Thyroid gland (tissue), 4 donors: ENCODE results near the gene FOLR1.

Source experiments
- POLR2A ChIP-seq, 2 donors: fragments of 450-650 bp; IDR thresholded peaks; one replicate each; pipeline ENCODE4 v1.6.1; 2017; ENCODE audit warnings: antibody characterized with exemption in 2 of 2, mild to moderate bottlenecking in 2 of 2, moderate library complexity in 1 of 2
- TF ChIP-seq, protein P1 (sequence below), 6 experiments: fragments of 200-600 bp in 3 of 6; fragments of 450-650 bp in 3 of 6; sonication (generic) in 3 of 6; IDR thresholded peaks; one replicate each; pipeline ENCODE4 v1.5.1; 2016 to 2019; ENCODE audit warnings: antibody characterized with exemption in 6 of 6, mild to moderate bottlenecking in 2 of 6, inconsistent platforms in 1 of 6, moderate library complexity in 1 of 6

DNA sequence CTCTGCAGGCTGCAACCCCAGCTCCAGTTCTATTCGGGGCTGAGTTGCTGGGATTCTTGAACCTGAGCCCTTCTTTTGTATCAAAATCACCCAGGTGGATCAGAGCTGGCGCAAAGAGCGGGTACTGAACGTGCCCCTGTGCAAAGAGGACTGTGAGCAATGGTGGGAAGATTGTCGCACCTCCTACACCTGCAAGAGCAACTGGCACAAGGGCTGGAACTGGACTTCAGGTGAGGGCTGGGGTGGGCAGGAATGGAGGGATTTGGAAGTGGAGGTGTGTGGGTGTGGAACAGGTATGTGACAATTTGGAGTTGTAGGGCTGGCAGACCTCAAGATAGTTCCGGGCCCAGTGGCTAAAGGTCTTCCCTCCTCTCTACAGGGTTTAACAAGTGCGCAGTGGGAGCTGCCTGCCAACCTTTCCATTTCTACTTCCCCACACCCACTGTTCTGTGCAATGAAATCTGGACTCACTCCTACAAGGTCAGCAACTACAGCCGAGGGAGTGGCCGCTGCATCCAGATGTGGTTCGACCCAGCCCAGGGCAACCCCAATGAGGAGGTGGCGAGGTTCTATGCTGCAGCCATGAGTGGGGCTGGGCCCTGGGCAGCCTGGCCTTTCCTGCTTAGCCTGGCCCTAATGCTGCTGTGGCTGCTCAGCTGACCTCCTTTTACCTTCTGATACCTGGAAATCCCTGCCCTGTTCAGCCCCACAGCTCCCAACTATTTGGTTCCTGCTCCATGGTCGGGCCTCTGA, 3.8 kb downstream of the FOLR1 start:
- TF ChIP-seq, protein P1, sequence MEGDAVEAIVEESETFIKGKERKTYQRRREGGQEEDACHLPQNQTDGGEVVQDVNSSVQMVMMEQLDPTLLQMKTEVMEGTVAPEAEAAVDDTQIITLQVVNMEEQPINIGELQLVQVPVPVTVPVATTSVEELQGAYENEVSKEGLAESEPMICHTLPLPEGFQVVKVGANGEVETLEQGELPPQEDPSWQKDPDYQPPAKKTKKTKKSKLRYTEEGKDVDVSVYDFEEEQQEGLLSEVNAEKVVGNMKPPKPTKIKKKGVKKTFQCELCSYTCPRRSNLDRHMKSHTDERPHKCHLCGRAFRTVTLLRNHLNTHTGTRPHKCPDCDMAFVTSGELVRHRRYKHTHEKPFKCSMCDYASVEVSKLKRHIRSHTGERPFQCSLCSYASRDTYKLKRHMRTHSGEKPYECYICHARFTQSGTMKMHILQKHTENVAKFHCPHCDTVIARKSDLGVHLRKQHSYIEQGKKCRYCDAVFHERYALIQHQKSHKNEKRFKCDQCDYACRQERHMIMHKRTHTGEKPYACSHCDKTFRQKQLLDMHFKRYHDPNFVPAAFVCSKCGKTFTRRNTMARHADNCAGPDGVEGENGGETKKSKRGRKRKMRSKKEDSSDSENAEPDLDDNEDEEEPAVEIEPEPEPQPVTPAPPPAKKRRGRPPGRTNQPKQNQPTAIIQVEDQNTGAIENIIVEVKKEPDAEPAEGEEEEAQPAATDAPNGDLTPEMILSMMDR (IDR thresholded peaks at IDR 0.05): no peak
- no peak for TF ChIP-seq POLR2A (IDR thresholded peaks at IDR 0.05)
